ENCODE measurements around the gene SF3B6.
"Not testable (repeated sequence)": the region's sequence is repeated elsewhere in the genome, so short reads cannot be mapped to it uniquely, and the experiment has no call there.

Gene SF3B6

GRCh38 chr2:24075915-24076848, at the start of gene SF3B6:
SF3B6 (minus strand) TSS chr2:24076326; CDS start chr2:24076229, 97 bp downstream.
- peak; percentile 99 for DNase-seq

GRCh38 chr2:24123922-24124580, 47.9 kb upstream of the SF3B6 start:
- DNase-seq, result no peak

DNA sequence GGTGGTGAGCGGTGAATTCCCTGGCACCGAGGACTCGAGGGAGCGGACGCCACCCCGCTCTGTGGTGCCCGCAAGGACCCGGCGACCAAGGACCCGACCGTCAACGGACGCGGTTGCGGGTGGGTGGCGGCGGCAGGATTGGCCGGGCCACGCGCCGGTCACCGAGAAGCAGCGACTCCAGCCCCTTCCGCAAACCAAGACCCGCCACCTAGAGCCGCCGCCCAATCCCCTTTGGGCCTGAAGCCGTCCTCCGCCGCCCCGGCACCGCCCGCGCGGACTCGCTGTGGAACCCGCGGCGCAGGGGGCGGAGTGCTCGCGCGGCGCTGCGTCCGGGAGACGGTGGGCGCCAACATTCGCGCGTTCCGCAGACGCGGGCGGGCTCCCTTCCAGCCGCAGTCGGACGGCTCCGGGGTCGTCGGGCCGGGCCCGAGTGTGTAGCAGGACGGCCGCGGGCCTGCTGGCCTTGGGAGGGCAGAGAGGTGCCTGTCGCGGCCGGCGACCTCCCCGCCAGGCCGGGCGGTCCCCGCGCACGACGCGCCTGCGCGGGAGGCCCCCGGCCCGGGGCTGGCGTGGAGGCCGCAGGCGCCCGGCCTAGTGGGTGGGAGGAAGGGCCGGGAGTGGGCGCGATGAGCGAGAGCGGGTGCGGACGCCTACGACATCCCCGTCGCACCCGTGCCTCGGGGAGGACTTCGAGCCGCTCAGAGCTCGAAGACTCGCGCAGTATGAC, 47.2 kb upstream of the SF3B6 start, which contains the start of the genes FAM228B and PFN4:
TSS of gene FAM228B (plus strand) at position 275 of the 727 bp plus-strand sequence. CDS start 893 bp downstream, outside the sequence.
TSS of gene PFN4 (minus strand) at position 140 of the 727 bp plus-strand sequence. CDS start 799 bp downstream, outside the sequence.
- peak; percentile 86 for DNase-seq

DNA sequence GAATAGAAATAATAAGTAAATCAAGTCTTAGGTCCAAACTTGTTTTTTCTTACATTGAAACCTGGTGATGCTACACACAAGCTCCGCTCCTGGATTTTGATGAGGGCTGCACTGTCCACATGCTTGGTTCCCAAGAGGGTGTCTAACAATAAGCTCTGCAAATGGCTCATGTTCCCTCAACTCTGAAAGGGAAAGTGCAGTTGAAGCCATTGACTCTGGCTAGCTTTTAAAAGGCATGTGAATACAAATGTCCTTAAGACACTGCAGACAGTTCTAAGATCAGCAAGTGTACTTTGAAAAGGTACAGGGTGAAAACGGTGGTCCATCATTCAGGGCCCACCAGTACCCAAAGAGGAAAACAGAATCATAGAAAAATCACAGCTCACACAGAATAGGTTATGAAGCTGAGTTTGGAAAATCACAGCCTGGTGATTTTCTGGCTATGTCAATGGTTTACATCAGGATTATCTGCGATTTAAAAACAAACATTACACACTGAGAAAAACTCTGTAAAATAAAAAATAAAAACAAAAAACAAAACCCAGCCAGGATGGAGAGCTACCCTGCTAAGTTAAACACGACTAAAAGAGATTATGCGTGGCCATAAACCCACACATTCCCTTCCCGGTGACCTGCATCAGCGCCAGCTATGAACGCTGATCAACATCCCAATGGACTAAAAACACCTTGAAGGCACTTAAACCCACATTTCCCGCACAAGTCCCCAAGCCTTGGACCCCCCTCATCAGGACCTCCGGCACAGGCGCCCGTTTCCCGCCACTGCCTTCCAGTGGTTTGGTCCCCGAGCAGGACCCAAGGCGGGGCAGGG, 46.5 kb upstream of the SF3B6 start:
- DNase-seq, result peak; percentile 28

DNA sequence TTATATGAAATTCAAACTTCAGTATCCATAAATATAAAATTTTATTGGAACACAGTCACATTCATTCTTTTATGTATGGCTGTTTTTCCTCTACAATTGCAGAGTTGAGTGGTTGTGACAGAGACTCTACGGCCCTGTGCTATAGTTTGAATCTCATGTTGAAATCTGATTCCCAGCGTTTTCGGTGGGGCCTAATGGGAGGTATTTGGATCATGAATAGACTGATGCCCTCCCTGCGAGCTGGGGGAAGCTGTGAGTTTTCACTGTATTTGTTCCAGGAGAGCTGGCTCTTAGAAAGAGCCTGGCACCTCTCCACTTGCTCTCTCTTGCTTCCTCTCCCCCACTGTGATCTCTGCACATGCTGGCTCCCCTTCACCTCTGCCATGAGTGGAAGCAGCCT, 45.3 kb upstream of the SF3B6 start:
- no peak for DNase-seq

DNA sequence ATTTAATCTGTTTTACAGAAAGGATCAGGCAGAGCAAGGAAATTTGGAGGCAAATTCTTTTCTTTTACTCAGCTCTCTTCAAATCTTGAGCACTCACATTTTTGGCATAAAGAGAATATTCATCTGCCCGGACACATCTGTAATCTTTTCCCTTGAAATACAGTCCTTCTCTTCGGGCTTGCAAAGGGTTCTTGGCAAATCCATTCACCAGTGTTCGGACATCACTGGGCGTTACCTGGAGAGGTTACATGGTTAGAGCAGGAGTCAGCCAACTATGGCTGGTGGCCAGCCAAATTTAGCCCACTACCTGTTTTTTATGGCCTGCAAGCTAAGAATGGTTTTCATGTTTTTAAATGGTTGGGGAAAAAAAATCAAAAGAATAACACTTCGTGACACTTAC, 44.9 kb upstream of the SF3B6 start:
- no peak for DNase-seq

- no peak for DNase-seq
Observed at GRCh38 chr2:24117902-24118301, 41.8 kb upstream of the SF3B6 start.

DNA sequence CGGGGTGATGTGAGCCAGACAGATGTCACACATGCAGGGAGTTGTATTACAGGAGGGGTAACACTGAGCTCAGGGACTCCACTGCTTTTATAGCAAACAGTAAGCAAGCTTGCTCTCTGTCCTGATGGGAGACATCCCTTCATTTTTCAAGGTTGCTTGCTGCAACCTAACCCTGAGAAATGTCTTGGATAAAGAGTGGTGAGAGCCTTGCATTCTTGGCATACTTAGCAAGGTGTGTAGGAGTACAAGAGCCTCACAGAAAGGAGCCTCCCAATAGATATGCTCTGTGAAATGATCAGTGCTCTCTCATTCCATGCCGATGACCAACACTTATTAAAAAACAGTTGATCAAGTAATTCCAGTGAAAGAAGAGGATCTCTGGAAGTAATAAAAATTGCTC, 38.9 kb upstream of the SF3B6 start:
- no peak for DNase-seq

GRCh38 chr2:24111407-24111901, 35.3 kb upstream of the SF3B6 start:
- DNase-seq, result no peak

DNA sequence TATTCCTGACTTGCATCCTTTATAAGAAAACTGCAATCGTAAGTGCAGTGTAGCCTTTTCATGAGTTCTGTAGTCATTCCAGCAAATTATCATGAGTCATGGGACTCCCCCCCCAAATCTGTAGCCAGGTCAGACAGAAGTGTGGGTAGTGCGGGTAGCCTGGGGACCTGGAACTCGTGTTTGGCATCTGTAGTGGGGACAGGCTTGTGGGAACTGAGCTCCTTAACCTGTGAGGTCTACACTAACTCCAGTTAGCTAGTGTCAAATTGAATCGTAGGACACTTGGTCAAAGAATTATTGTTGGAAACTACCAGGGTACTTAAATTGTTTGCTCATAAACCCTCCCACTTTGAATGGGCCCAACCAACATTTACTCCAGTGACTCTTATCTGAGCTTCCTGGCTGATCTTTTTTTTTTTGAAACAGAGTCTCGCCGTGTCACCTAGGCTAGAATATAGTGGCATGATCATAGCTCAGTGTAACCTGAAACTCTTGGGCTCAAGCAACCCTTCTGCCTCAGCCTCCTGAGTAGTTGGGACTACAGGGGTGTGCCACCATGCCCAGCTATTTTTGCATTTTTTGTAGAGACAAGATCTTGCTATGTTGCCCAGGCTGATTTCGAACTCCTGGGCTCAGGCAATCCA, 34.7 kb upstream of the SF3B6 start:
- DNase-seq, result no peak

DNA sequence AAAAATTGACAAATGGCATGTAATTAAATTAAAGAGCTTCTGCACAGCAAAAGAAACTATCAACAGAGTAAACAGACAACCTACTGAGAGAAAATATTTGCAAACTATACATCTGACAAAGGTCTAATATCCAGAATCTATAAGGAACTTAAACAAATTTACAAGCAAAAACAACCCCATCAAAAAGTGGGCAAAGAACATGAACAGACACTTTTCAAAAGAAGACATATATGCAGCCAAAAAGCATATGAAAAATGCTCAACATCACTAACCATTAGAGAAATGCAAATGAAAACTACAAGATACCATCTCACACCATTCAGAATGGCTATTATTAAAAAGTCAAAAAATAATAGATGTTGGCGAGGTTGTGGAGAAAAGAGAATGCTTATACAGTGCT, 33.3 kb upstream of the SF3B6 start:
- not testable (repeated sequence) for DNase-seq

DNA sequence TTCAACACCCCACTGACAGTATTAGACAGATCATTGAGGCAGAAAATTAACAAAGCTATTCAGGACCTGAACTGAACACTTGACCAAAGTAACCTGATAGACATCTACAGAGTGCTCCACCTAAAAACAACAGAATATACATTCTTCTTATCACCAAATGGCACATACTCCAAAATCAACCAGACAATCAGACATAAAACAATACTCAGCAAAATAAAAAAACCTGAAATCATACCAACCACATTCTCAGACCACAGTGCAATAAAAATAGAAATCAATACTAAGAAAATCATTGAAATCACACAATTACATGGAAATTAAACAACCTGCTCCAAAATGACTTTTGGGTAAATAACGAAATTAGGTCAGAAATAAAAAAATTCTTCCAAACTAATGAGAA, 31.2 kb upstream of the SF3B6 start:
- DNase-seq, result no peak

GRCh38 chr2:24106786-24107185, 30.7 kb upstream of the SF3B6 start:
- DNase-seq, result no peak

DNA sequence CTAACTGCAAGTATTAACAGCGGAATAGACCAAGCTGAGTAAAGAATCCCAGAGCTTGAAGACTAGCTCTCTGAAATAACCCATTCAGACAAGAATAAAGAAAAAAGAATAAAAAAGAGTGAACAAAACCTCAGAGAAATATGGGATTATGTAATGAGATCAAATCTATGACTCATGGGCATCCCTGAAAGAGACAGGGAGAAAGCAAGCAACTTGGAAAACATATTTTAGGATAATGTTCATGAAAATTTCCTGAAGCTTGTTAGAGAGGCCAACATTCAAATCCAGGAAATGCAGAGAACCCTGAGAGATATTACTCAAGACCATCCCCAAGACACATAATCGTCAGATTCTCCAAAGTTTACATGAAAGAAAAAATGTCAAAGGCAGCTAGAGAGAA, 29.7 kb upstream of the SF3B6 start:
- DNase-seq, result no peak

- DNase-seq, result no peak
Observed at GRCh38 chr2:24104906-24105305, 28.8 kb upstream of the SF3B6 start.

DNA sequence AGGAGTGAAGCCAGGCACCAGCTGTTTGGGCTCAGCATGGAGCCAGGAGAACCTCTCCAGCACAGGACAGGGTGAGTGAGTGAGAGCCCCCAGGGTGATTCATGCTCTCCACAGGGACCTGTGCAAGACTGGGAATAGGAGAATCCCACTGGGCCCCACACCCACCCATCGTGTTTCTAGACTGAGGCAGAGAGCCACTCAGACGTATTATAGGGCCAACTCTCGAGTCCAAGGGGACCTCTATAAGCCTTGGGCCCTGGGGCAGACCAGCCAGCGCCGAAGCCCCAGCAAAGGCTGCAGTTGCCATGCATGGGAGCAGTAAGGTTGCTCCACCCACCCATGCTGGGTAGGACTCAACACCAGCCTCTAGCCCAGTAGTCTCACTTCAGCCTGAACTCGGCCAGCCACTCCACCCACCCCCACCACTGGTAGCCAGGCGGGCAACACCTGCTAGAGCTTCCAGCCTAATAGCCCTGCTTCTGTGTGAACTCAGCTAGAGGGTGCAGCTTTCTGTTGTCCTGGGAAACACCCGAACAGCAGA, 28.1 kb upstream of the SF3B6 start:
- DNase-seq, result no peak

DNA sequence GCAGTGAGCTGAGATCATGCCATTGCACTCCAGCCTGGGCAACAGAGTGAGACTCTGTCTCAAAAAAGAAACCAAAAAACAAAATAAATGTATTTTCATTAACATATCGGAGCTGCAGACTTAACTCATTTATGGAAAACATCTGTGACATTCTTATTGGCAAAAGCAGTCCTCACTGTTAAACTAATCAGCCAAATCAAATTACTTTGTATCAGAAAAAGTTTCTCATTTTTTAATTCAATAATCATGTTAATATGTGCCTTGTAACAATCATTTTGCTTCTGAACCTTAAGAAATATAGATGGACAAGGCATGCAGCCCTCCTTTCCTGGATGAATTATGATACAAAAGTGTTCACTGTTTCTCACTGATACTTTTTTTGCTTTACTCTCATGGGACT, 26.6 kb upstream of the SF3B6 start:
- no peak for DNase-seq

DNA sequence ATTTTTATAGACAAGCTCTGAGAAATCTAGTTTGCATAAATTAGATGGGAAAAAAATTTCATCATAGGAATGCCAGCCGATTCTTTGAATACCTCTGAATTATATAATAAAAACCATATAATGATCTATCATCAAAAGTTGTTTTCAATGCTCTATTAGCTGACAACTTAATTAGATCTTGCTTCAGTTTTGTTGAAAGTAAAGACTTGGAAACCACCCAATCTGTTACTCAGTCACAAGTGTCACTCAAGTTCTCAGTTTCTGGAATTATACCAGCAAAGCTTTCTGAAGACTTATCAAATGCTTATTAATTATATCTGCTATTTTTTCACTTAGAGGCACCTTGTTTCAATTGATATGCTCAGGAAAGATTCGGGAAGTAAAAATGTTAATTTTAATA, 25.9 kb upstream of the SF3B6 start:
- DNase-seq, result no peak

DNA sequence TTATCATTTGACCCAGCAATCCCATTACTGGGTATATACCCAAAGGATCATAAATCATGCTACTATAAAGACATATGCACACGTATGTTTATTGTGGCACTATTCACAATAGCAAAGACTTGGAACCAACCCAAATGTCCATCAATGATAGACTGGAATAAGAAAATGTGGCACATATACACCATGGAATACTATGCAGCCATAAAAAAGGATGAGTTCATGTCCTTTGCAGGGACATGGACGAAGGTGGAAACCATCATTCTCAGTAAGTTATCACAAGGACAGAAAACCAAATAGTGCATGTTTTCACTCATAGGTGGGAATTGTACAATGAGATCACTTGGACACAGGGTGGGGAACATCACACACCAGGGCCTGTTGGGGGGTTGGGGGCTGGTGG, 24.6 kb upstream of the SF3B6 start:
- DNase-seq, result not testable (repeated sequence)

GRCh38 chr2:24095171-24095677, 19.1 kb upstream of the SF3B6 start:
- DNase-seq, result not testable (repeated sequence)

- not testable (repeated sequence) for DNase-seq
Observed at GRCh38 chr2:24093270-24093669, 17.1 kb upstream of the SF3B6 start.
